GM12878 (cell line): ENCODE data around the gene CCSER1. TPM values are rescaled to one million over a fixed set of nuclear protein-coding genes. Genes with fewer than 3 reads are reported as not detected.

ENCODE experiments used
- ATAC-seq: fragments of 200-7000 bp; cut with Tn5 transposase; 3 replicates; pipeline ENCODE4 v1.9.1; 2020; ENCODE audit warnings: mild to moderate bottlenecking, moderate library complexity
- BruUV-seq: library from RNA; stranded (reverse); fragments of 400-500 nt; replicated peaks from 2 replicates; lab custom pipeline; 2021; lab: Mats Ljungman, UMichigan
- CTCF ChIA-PET: fragments of 300-600 bp; sonication (Branson Sonifier 250); formaldehyde crosslinking; extraction: SDS; loops from one replicate; lab custom pipeline; 2021; ENCODE audit warnings: inconsistent platforms; lab: Yijun Ruan, JAX
- POLR2A ChIA-PET: fragments of 350-600 bp; formaldehyde crosslinking; extraction: SDS; loops from one replicate; lab custom pipeline; 2021; ENCODE audit warnings: inconsistent platforms; lab: Charles Lee
- RAD21 ChIA-PET: fragments of 300-600 bp; sonication (Branson Sonifier 250); formaldehyde crosslinking; loops from one replicate; lab custom pipeline; 2023; ENCODE audit warnings: antibody characterized with exemption; ENCODE audit not compliant: unreplicated experiment; lab: Charles Lee
- SMC1A ChIA-PET: fragments of 300-600 bp; sonication (Branson Sonifier 250); formaldehyde crosslinking; loops from one replicate; lab custom pipeline; 2023; ENCODE audit not compliant: unreplicated experiment, uncharacterized antibody; lab: Charles Lee
- DNase-seq: peaks from one replicate; pipeline ENCODE4 v3.0.0-alpha.2; 2011; ENCODE audit warnings: low read depth, low spot score
- FAIRE-seq: peaks from 3 replicates; lab custom pipeline; 2011; peaks lifted over from hg19 to GRCh38; lab: Jason Lieb, UNC
- H2AFZ ChIP-seq: 2 replicates; pipeline ENCODE4 v1.6.0; 2011; ENCODE audit warnings: low read depth, low read length, control low read depth; ENCODE audit not compliant: control insufficient read depth
- H3K27ac ChIP-seq: 2 replicates; pipeline ENCODE4 v1.5.1; 2011; ENCODE audit warnings: control low read depth; ENCODE audit not compliant: control insufficient read depth, insufficient read depth
- H3K27me3 ChIP-seq, 2 experiments: replicated peaks in 1 of 2; 2 replicates each; pipeline versions ENCODE4 v1.6.0 to v1.6.1; 2011; ENCODE audit warnings: low read length in 1 of 2; ENCODE audit not compliant: control insufficient read depth in 2 of 2, insufficient read depth in 2 of 2
- H3K36me3 ChIP-seq, 2 experiments: 2 replicates each; pipeline ENCODE4 v1.5.1; 2011; ENCODE audit warnings: low read length in 1 of 2; ENCODE audit not compliant: control insufficient read depth in 2 of 2, insufficient read depth in 2 of 2
- H3K4me1 ChIP-seq: 2 replicates; pipeline ENCODE4 v1.6.1; 2011; ENCODE audit warnings: mild to moderate bottlenecking, low read length, moderate library complexity, mixed read lengths; ENCODE audit not compliant: control insufficient read depth, insufficient read depth
- H3K4me2 ChIP-seq: 2 replicates; pipeline ENCODE4 v1.6.0; 2011; ENCODE audit warnings: control low read depth; ENCODE audit not compliant: control insufficient read depth, insufficient read depth
- H3K4me3 ChIP-seq: fragments of 200-600 bp; sonication (generic); 2 replicates; pipeline ENCODE4 v1.5.1; 2016
- H3K79me2 ChIP-seq: 2 replicates; pipeline ENCODE4 v1.6.0; 2011; ENCODE audit warnings: low read length; ENCODE audit not compliant: control insufficient read depth, insufficient read depth
- H3K9ac ChIP-seq: 2 replicates; pipeline ENCODE4 v1.8.0; 2011; ENCODE audit warnings: low read length, control low read depth, mixed read lengths; ENCODE audit not compliant: control insufficient read depth, insufficient read depth
- H3K9me3 ChIP-seq: replicated peaks from 3 replicates; pipeline ENCODE4 v1.5.1; 2011; ENCODE audit warnings: mild to moderate bottlenecking, low read length; ENCODE audit not compliant: control insufficient read depth, insufficient read depth
- H4K20me1 ChIP-seq: 2 replicates; pipeline ENCODE4 v1.6.0; 2011; ENCODE audit not compliant: control insufficient read depth, insufficient read depth
- E2F4 ChIP-seq: IDR thresholded peaks from 2 replicates; pipeline ENCODE4 v1.6.1; 2012; ENCODE audit warnings: low read depth, low read length, improper control_type of control experiment
- EP300 ChIP-seq, 2 experiments: fragments of 150-350 bp in 1 of 2; IDR thresholded peaks; 2 replicates each; pipeline ENCODE4 v1.6.1; 2011 to 2012; ENCODE audit warnings: low read depth in 2 of 2, low read length in 2 of 2, borderline replicate concordance in 1 of 2, improper control_type of control experiment in 1 of 2, inconsistent platforms in 1 of 2; ENCODE audit not compliant: control insufficient read depth in 1 of 2
- HCFC1 ChIP-seq: fragments of 150-350 bp; IDR thresholded peaks from 2 replicates; pipeline ENCODE4 v1.6.1; 2014; ENCODE audit warnings: low read length
- IRF3 ChIP-seq: fragments of 450-650 bp; IDR thresholded peaks from 2 replicates; pipeline ENCODE4 v1.6.1; 2014; ENCODE audit warnings: mild to moderate bottlenecking
- NR2F1 ChIP-seq: fragments of 450-650 bp; conservative IDR thresholded peaks from 2 replicates; pipeline ENCODE4 v1.6.1; 2017; ENCODE audit warnings: mild to moderate bottlenecking
- POLR2AphosphoS2 ChIP-seq: IDR thresholded peaks from 2 replicates; pipeline ENCODE4 v1.6.1; 2011; ENCODE audit warnings: low read depth, mild to moderate bottlenecking, low read length, improper control_type of control experiment, moderate library complexity
- RAD51 ChIP-seq: fragments of 450-650 bp; IDR thresholded peaks from 2 replicates; pipeline ENCODE4 v1.6.1; 2016; ENCODE audit warnings: moderate library complexity, mild to moderate bottlenecking, inconsistent platforms
- RELA ChIP-seq: fragments of 450-650 bp; IDR thresholded peaks from 2 replicates; pipeline ENCODE4 v1.8.0; 2014; ENCODE audit warnings: borderline replicate concordance; ENCODE audit not compliant: partially characterized antibody
- ZSCAN29 ChIP-seq: fragments of 450-650 bp; IDR thresholded peaks from 2 replicates; pipeline ENCODE4 v1.6.1; 2017; ENCODE audit warnings: mild to moderate bottlenecking, moderate library complexity
- WGBS: methylation state at CpG from one replicate; pipeline ENCODE4 v1.1.6; 2016; ENCODE audit warnings: low lambda C conversion rate; ENCODE audit not compliant: insufficient replicate concordance, insufficient coverage; ENCODE audit errors: missing lambda C conversion rate; 5-methylcytosine and 5-hydroxymethylcytosine counted together
- in situ Hi-C: fragments of 300-500 bp; cut with MboI; formaldehyde crosslinking; loops from 9 replicates; pipeline ENCODE4 v1.14.3; 2018; ENCODE audit warnings: mixed read lengths
- intact Hi-C: fragments of 100-400 bp; cut with micrococcal nuclease; formaldehyde crosslinking; loops from one replicate; pipeline ENCODE4 v1.14.2; 2022; ENCODE audit not compliant: unreplicated experiment
- polyA plus RNA-seq, 11 experiments: library from polyadenylated mRNA; depleted of rRNA in 4 of 11; unstranded in 6 of 11; stranded (reverse) in 5 of 11; fragments of >200 nt; fragmentation: Nextera tagmentation in 4 of 11; fragmentation: Illumina TruSeq in 1 of 11; extraction: Ambion mirVana in 4 of 11; extraction: Trizol in 1 of 11; gene quantifications; 1 replicate in 1 of 11; 2 replicates in 10 of 11; pipeline versions ENCODE4 v1.2.1 to v1.2.3, GENCODE V29; 2011 to 2016; ENCODE audit warnings: inconsistent platforms in 2 of 11, missing spikeins in 2 of 11, low read depth in 1 of 11
- total RNA-seq, 4 experiments: library from RNA; depleted of rRNA in 3 of 4; stranded (reverse); fragments of >200 nt in 3 of 4; fragmentation: Illumina TruSeq in 1 of 4; extraction: Trizol in 1 of 4; gene quantifications; 2 replicates each; pipeline versions ENCODE4 v1.2.1 to v1.2.3, GENCODE V29; 2013 to 2021

Gene CCSER1
- total and polyA plus RNA-seq, 10 of the 15 experiments (the other 5 are each of a cell fraction or from before 2014, with no cell fraction given): 0.22 to 2.7 (median 1.0) TPM

GRCh38 chr4:90621080-90621479, 493.9 kb downstream of the CCSER1 start:
- DNase-seq (no peak), ATAC-seq (no peak; the same call in 2 of the 3 replicates), FAIRE-seq (no peak)
- ChIA-PET CTCF (no interaction called here), SMC1A (interaction anchor here (1.2 kb wide), 1 partner anchor 9 kb away, joined by 3 read pairs; no protein-coding TSS in a partner anchor), RAD21 (no interaction called here), POLR2A (no interaction called here)
- Histone ChIP-seq H3K9ac (no peak overlapping the region), H3K27me3 (no peaks in the 10 kb centered on the region), H3K27ac (no peak overlapping the region), H3K9me3 (no peaks in the 10 kb centered on the region), H3K79me2 (no peaks in the 10 kb centered on the region), H3K4me3 (no peak overlapping the region), H3K4me1 (no peaks in the 10 kb centered on the region), H3K36me3 (no peaks in the 10 kb centered on the region), H3K4me2 (no peak overlapping the region), H2AFZ (no peak overlapping the region), H4K20me1 (no peaks in the 10 kb centered on the region)
- intact Hi-C loops: no loop called here
- no peak for TF ChIP-seq HCFC1
- TF ChIP-seq RELA: no peak
- no peak for TF ChIP-seq EP300 (IDR thresholded peaks at IDR 0.05; ENCODE audit: borderline replicate concordance in 1 of 2, control insufficient read depth in 1 of 2, low read depth in 2 of 2, low read length in 2 of 2)
- no peak for TF ChIP-seq RAD51
- no peak for TF ChIP-seq ZSCAN29
- TF ChIP-seq E2F4: no peak
- TF ChIP-seq IRF3: no peak
- no peak for TF ChIP-seq NR2F1
- TF ChIP-seq POLR2AphosphoS2: no peak
- WGBS: 0% methylated on average over 1 of the region's 1 CpG
- in situ Hi-C loops: loop anchor here (10.0 kb wide), 1 partner anchor 64 kb away; no protein-coding TSS in a partner anchor
- no TSS peak for BruUV-seq
